ENCODE measurements around the gene BGN.

BGN gene

GRCh38 chrX:153474718-153475117, 20.1 kb upstream of the BGN start:
- in situ Hi-C loops (cut with MboI; ENCODE audit: low pct_unique_long_range_greater_than_20kb, low sequenced_read_pairs, unreplicated experiment) = no loop called here
- DNase-seq (ENCODE audit: low spot score) = no peak
- no peak for TF ChIP-seq CTCF (IDR thresholded peaks at IDR 0.05; ENCODE audit: extremely low read depth, insufficient read depth, missing control alignments)

- in situ Hi-C loops (cut with MboI; ENCODE audit: low pct_unique_long_range_greater_than_20kb, low sequenced_read_pairs, unreplicated experiment) = no loop called here
- no peak for TF ChIP-seq CTCF (IDR thresholded peaks at IDR 0.05; ENCODE audit: extremely low read depth, insufficient read depth, missing control alignments)
- DNase-seq (ENCODE audit: low spot score) = no peak
These were observed 19.5 kb upstream of the BGN start for GRCh38 chrX:153475271-153475670.

GRCh38 chrX:153475751-153476281, 19.0 kb upstream of the BGN start:
- no peak for TF ChIP-seq CTCF (IDR thresholded peaks at IDR 0.05; ENCODE audit: extremely low read depth, insufficient read depth, missing control alignments)
- DNase-seq (ENCODE audit: low spot score) = no peak
- in situ Hi-C loops (cut with MboI; ENCODE audit: low pct_unique_long_range_greater_than_20kb, low sequenced_read_pairs, unreplicated experiment) = no loop called here

- no peak for TF ChIP-seq CTCF (IDR thresholded peaks at IDR 0.05; ENCODE audit: extremely low read depth, insufficient read depth, missing control alignments)
- no peak for DNase-seq (ENCODE audit: low spot score)
- in situ Hi-C loops (cut with MboI; ENCODE audit: low pct_unique_long_range_greater_than_20kb, low sequenced_read_pairs, unreplicated experiment) = no loop called here
These were observed 18.0 kb upstream of the BGN start for GRCh38 chrX:153476666-153477363.

- TF ChIP-seq CTCF (IDR thresholded peaks at IDR 0.05; ENCODE audit: extremely low read depth, insufficient read depth, missing control alignments) = no peak
- DNase-seq (ENCODE audit: low spot score) = no peak
- in situ Hi-C loops (cut with MboI; ENCODE audit: low pct_unique_long_range_greater_than_20kb, low sequenced_read_pairs, unreplicated experiment) = no loop called here
These were observed 17.4 kb upstream of the BGN start for GRCh38 chrX:153477364-153477857.

- in situ Hi-C loops (cut with MboI; ENCODE audit: low pct_unique_long_range_greater_than_20kb, low sequenced_read_pairs, unreplicated experiment) = no loop called here
- no peak for DNase-seq (ENCODE audit: low spot score)
- no peak for TF ChIP-seq CTCF (IDR thresholded peaks at IDR 0.05; ENCODE audit: extremely low read depth, insufficient read depth, missing control alignments)
These were observed 16.9 kb upstream of the BGN start for GRCh38 chrX:153477901-153478300.
